CD4-positive, alpha-beta T cell (primary cell): Measurements from ENCODE around the gene ATPAF1. TPM values are rescaled to one million over a fixed set of nuclear protein-coding genes. Genes with fewer than 3 reads are reported as not detected.

Experiments
- ATAC-seq: fragments of 200-7000 bp; cut with Tn5 transposase; one replicate; pipeline ENCODE4 v1.10.0; 2022; ENCODE audit warnings: mild to moderate bottlenecking; ENCODE audit not compliant: poor library complexity
- CTCF ChIA-PET: fragments of 350-600 bp; sonication (Branson Sonifier 250); formaldehyde crosslinking; loops from one replicate; lab custom pipeline; 2021; ENCODE audit warnings: antibody characterized with exemption, inconsistent platforms; lab: Charles Lee
- POLR2A ChIA-PET: fragments of 350-600 bp; sonication (Branson Sonifier 250); formaldehyde crosslinking; loops from one replicate; lab custom pipeline; 2021; ENCODE audit warnings: antibody characterized with exemption, inconsistent platforms; lab: Charles Lee
- DNase-seq, 14 experiments: peaks; one replicate each; pipeline ENCODE4 v3.0.0-alpha.2; 2013 to 2020; ENCODE audit warnings: mixed read lengths in 2 of 14
- H3K27ac ChIP-seq, 2 donors: one replicate each; pipeline versions ENCODE4 v1.5.1 to v1.7.0; 2013; ENCODE audit warnings: low read length in 2 of 2, low read depth in 1 of 2, mild to moderate bottlenecking in 1 of 2
- H3K27me3 ChIP-seq, 2 experiments: 1 replicate in 1 of 2; 2 replicates in 1 of 2; pipeline versions ENCODE4 v1.6.1 to v1.7.0; 2013; ENCODE audit warnings: low read length in 2 of 2, control low read depth in 1 of 2, mild to moderate bottlenecking in 1 of 2, moderate library complexity in 1 of 2; ENCODE audit not compliant: insufficient read depth in 2 of 2, control insufficient read depth in 1 of 2
- H3K36me3 ChIP-seq: one replicate; pipeline ENCODE4 v1.6.1; 2013; ENCODE audit warnings: low read length, control low read depth; ENCODE audit not compliant: insufficient read depth
- H3K4me1 ChIP-seq: one replicate; pipeline ENCODE4 v1.6.1; 2013; ENCODE audit warnings: low read length, control low read depth; ENCODE audit not compliant: insufficient read depth
- H3K4me3 ChIP-seq: one replicate; pipeline ENCODE4 v1.5.1; 2013; ENCODE audit warnings: mild to moderate bottlenecking, low read length, moderate library complexity
- H3K9me3 ChIP-seq, 2 experiments: 1 replicate in 1 of 2; 2 replicates in 1 of 2; pipeline versions ENCODE4 v1.6.1 to v1.7.0; 2013; ENCODE audit warnings: low read length in 2 of 2, mild to moderate bottlenecking in 2 of 2, control low read depth in 1 of 2, moderate library complexity in 1 of 2; ENCODE audit not compliant: control insufficient read depth in 1 of 2, insufficient read depth in 1 of 2
- H3K27ac Mint-ChIP-seq: one replicate; pipeline ENCODE4 v1.8.0; 2020; ENCODE audit warnings: mixed read lengths
- H3K27me3 Mint-ChIP-seq: one replicate; pipeline ENCODE4 v1.8.0; 2021; ENCODE audit warnings: mixed read lengths
- H3K36me3 Mint-ChIP-seq: one replicate; pipeline ENCODE4 v1.8.0; 2021; ENCODE audit warnings: low read depth, mixed read lengths
- H3K4me1 Mint-ChIP-seq: one replicate; pipeline ENCODE4 v1.8.0; 2021; ENCODE audit warnings: low read depth, mixed read lengths
- H3K4me3 Mint-ChIP-seq: one replicate; pipeline ENCODE4 v1.8.0; 2020; ENCODE audit warnings: mild to moderate bottlenecking, mixed read lengths
- H3K9me3 Mint-ChIP-seq: one replicate; pipeline ENCODE4 v1.8.0; 2020; ENCODE audit warnings: mixed read lengths
- intact Hi-C, 2 experiments: fragments of 100-400 bp; cut with DNase I in 1 of 2; cut with micrococcal nuclease in 1 of 2; formaldehyde crosslinking; loops; one replicate each; pipeline versions ENCODE4 v1.15.1 to v1.9.0; 2023 to 2025; cut with DNase I, micrococcal nuclease
- total RNA-seq, 174 experiments: library from RNA in 2 of 174; stranded (reverse) in 2 of 174; gene quantifications; one replicate each; pipeline ENCODE4 v1.2.3 and lab custom pipeline; 2021 to 2026
- TF ChIP-seq, protein P1 (sequence below): fragments of 200-600 bp; IDR thresholded peaks from one replicate; pipeline ENCODE4 v1.8.0; 2022; ENCODE audit warnings: antibody characterized with exemption, mild to moderate bottlenecking

The ATPAF1 gene
- total RNA-seq, 2 experiments from 2014 or later: 10.1 to 12.4 TPM

DNA sequence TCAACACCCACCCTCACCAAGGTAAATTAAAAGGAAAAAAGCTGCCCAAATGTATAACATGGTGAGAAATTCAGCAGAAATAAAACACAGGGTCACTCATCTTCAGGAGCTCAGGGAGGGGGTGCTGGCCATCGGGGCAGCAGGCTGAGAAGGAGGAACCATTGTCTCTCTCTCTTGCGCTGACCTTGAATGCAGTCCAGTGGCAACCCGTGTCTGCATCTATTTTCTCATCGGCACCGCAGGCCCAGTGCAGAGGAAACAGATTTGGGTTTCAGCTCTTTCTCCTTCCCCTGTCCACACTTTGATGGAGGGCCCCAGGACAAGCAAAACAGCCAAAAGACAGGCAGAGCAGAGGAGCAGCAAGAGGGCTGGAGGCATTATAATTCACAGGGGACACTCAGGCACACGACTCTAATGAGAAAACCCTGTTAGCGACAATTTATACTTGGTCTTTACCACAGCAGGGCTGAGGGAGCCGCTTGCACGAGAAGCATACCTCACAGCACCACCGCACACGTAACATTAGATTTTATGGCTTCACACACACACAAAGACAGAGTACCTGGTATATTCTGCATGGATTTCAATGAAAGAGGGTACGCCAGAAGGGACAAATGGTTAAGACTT is 82.7 kb downstream of the ATPAF1 start:
- H3K27me3 ChIP-seq: no peaks in the 10 kb centered on the region
- no peak overlapping the region for H3K27ac ChIP-seq
- CTCF ChIA-PET: no interaction called here
- TF ChIP-seq, protein P1, sequence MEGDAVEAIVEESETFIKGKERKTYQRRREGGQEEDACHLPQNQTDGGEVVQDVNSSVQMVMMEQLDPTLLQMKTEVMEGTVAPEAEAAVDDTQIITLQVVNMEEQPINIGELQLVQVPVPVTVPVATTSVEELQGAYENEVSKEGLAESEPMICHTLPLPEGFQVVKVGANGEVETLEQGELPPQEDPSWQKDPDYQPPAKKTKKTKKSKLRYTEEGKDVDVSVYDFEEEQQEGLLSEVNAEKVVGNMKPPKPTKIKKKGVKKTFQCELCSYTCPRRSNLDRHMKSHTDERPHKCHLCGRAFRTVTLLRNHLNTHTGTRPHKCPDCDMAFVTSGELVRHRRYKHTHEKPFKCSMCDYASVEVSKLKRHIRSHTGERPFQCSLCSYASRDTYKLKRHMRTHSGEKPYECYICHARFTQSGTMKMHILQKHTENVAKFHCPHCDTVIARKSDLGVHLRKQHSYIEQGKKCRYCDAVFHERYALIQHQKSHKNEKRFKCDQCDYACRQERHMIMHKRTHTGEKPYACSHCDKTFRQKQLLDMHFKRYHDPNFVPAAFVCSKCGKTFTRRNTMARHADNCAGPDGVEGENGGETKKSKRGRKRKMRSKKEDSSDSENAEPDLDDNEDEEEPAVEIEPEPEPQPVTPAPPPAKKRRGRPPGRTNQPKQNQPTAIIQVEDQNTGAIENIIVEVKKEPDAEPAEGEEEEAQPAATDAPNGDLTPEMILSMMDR: no peak
- no peak overlapping the region for H3K4me3 Mint-ChIP-seq
- ATAC-seq: no peak
- intact Hi-C loops: no loop called here
- no peak for DNase-seq
- POLR2A ChIA-PET: no interaction called here
- peaks cover 82% of the 10 kb centered on the region for H3K36me3 Mint-ChIP-seq
- peaks cover 66% of the 10 kb centered on the region for H3K36me3 ChIP-seq
- H3K4me1 Mint-ChIP-seq: peaks cover 20% of the 10 kb centered on the region
- no peaks in the 10 kb centered on the region for H3K9me3 Mint-ChIP-seq
- H3K27ac Mint-ChIP-seq: no peak overlapping the region
- H3K4me3 ChIP-seq: no peak overlapping the region
- H3K27me3 Mint-ChIP-seq: no peaks in the 10 kb centered on the region
- no peaks in the 10 kb centered on the region for H3K9me3 ChIP-seq
- H3K4me1 ChIP-seq: peaks cover 26% of the 10 kb centered on the region

DNA sequence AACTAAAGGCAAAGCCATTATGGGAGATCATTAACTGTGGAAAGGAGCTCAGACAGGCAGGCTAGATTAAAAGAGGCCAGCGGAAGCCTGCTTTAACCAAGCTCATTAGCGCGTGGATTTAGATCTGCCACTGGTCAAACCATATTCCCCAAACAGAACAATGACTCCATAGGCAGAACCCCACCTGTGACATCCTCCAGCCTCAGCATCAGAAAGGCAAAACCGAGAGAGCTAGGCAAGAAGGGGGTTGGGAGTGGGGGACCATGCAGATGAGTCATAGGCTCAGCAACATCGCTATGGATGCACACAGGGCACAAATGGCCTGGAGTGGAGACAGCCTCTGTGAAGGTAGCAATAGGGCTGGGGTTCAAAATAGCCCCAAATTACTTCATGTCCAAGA is 84.7 kb downstream of the ATPAF1 start:
- ATAC-seq (no peak), DNase-seq (no peak)
- H3K4me3 ChIP-seq: no peak overlapping the region
- peaks cover 68% of the 10 kb centered on the region for H3K36me3 ChIP-seq
- no peaks in the 10 kb centered on the region for H3K27me3 Mint-ChIP-seq
- POLR2A ChIA-PET: interaction anchor here (1.0 kb wide), 1 partner anchor 20 kb away, joined by 4 read pairs; the partner anchor contains the start of gene MKNK1
- peaks cover 81% of the 10 kb centered on the region for H3K36me3 Mint-ChIP-seq
- H3K9me3 ChIP-seq: no peaks in the 10 kb centered on the region
- H3K27me3 ChIP-seq: no peaks in the 10 kb centered on the region
- no peak overlapping the region for H3K27ac Mint-ChIP-seq
- intact Hi-C loops: no loop called here
- H3K4me1 ChIP-seq: peaks cover 28% of the 10 kb centered on the region
- TF ChIP-seq, protein P1: no peak
- H3K9me3 Mint-ChIP-seq: no peaks in the 10 kb centered on the region
- CTCF ChIA-PET: no interaction called here
- no peak overlapping the region for H3K27ac ChIP-seq
- peaks cover 13% of the 10 kb centered on the region for H3K4me1 Mint-ChIP-seq
- no peak overlapping the region for H3K4me3 Mint-ChIP-seq

DNA sequence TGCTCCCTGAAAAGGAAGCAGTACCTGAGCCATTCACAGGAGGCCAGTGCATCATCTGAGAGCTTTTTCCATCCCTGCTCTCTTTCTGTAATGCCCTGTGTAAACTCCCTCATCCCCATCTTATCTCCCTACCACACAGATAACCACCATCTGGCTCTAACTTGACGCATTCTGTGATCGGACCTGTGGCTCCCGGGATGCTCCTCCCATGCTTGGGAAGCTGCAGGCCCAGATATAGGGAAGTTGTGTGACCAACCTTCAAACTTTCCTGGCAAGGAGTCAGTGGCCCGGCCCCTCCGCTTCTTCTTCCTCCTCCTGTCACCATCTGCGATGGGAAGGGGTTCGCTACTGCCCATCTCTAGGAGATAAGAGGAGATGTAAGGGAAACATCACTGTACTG is 85.2 kb downstream of the ATPAF1 start:
- TF ChIP-seq, protein P1: no peak
- Mint-ChIP-seq H3K9me3 (no peaks in the 10 kb centered on the region), H3K36me3 (peaks cover 86% of the 10 kb centered on the region), H3K4me3 (no peak overlapping the region), H3K27me3 (no peaks in the 10 kb centered on the region), H3K27ac (no peak overlapping the region), H3K4me1 (peaks cover 13% of the 10 kb centered on the region)
- Histone ChIP-seq H3K36me3 (peaks cover 73% of the 10 kb centered on the region), H3K9me3 (no peaks in the 10 kb centered on the region), H3K27me3 (no peaks in the 10 kb centered on the region), H3K4me3 (no peak overlapping the region), H3K4me1 (peaks cover 28% of the 10 kb centered on the region), H3K27ac (no peak overlapping the region)
- ATAC-seq: no peak
- CTCF ChIA-PET: interaction anchor here (0.9 kb wide), 1 partner anchor 35 kb away, joined by 3 read pairs; no protein-coding TSS in a partner anchor
- POLR2A ChIA-PET: interaction anchor here (1.0 to 1.1 kb wide), 2 partner anchors 12 to 21 kb away, joined by 3 to 4 read pairs; partner anchors contain the start of gene MKNK1
- intact Hi-C loops: no loop called here
- no peak for DNase-seq

Other genes starting within 250 kb of the ATPAF1 start
- not detected for gene DMBX1, start 178.5 kb downstream of the ATPAF1 start, total RNA-seq
- gene KNCN, start 116.7 kb downstream of the ATPAF1 start, total RNA-seq: not detected
- 10 to 100 TPM; 27.1 to 29.6 TPM for gene MKNK1, start 64.1 kb downstream of the ATPAF1 start, total RNA-seq
- 1 to 10 TPM; 6.7 to 7.8 TPM for gene MOB3C, start 51.6 kb downstream of the ATPAF1 start, total RNA-seq
- not detected for gene TEX38, start 3.5 kb upstream of the ATPAF1 start, total RNA-seq
- 10 to 100 TPM; 36.8 to 38.3 TPM for gene EFCAB14, start 50.8 kb upstream of the ATPAF1 start, total RNA-seq
- not detected for gene CYP4B1, start 130.7 kb upstream of the ATPAF1 start, total RNA-seq